ENCODE results near the gene NAV2.

DNA sequence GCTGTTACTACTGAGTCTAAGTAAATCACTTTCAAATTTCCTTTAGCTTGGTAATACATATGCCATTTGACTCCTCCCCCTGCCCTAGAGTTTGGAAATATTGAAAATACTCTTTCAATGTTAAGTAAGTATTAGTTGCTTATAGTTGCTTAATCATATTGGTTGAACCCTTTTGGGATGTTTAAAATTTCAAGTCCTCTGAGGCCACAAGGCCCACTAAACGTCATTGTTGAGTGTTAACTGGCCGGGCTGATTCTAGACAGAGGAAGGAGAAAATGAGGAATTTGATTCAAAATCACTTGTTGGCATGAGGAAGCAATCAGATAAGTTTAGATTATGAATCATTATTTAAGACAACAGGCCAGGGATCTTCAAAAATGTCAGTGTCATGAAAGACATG, 8.5 kb downstream of the NAV2 start:
- TF ChIP-seq, protein P1, sequence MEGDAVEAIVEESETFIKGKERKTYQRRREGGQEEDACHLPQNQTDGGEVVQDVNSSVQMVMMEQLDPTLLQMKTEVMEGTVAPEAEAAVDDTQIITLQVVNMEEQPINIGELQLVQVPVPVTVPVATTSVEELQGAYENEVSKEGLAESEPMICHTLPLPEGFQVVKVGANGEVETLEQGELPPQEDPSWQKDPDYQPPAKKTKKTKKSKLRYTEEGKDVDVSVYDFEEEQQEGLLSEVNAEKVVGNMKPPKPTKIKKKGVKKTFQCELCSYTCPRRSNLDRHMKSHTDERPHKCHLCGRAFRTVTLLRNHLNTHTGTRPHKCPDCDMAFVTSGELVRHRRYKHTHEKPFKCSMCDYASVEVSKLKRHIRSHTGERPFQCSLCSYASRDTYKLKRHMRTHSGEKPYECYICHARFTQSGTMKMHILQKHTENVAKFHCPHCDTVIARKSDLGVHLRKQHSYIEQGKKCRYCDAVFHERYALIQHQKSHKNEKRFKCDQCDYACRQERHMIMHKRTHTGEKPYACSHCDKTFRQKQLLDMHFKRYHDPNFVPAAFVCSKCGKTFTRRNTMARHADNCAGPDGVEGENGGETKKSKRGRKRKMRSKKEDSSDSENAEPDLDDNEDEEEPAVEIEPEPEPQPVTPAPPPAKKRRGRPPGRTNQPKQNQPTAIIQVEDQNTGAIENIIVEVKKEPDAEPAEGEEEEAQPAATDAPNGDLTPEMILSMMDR (IDR thresholded peaks at IDR 0.05): no peak
- no peak for TF ChIP-seq POLR2AphosphoS5 (IDR thresholded peaks at IDR 0.05)

Data from transverse colon (tissue), 4 donors.